Fibroblast of the aortic adventitia (primary cell): Measurements from ENCODE around the gene IGSF9. TPM values are rescaled to one million over a fixed set of nuclear protein-coding genes. Genes with fewer than 3 reads are reported as not detected.

Experiments
- DNase-seq: peaks from one replicate; pipeline ENCODE4 v3.0.0-alpha.2; 2010; ENCODE audit warnings: low read depth
- H3K4me3 ChIP-seq: 2 replicates; pipeline ENCODE4 v1.5.1; 2011; ENCODE audit warnings: low read depth, mild to moderate bottlenecking, control low read depth, low read length, moderate library complexity
- small RNA-seq: library from RNA; depleted of rRNA; stranded (forward); fragments of <200 nt; gene quantifications from one replicate; pipeline ENCODE3, GENCODE V24; 2012
- total RNA-seq: library from RNA; depleted of rRNA; stranded (reverse); fragments of >200 nt; gene quantifications from 2 replicates; pipeline ENCODE4 v1.2.3, GENCODE V29; 2012; ENCODE audit warnings: low replicate concordance
- TF ChIP-seq, protein P1 (sequence below): IDR thresholded peaks from 2 replicates; pipeline ENCODE4 v1.5.1; 2011; ENCODE audit warnings: mild to moderate bottlenecking, low read length, control low read depth, inconsistent platforms; ENCODE audit not compliant: insufficient read depth

The IGSF9 gene
- total RNA-seq, 1 donor = not detected

- TF ChIP-seq, protein P1, sequence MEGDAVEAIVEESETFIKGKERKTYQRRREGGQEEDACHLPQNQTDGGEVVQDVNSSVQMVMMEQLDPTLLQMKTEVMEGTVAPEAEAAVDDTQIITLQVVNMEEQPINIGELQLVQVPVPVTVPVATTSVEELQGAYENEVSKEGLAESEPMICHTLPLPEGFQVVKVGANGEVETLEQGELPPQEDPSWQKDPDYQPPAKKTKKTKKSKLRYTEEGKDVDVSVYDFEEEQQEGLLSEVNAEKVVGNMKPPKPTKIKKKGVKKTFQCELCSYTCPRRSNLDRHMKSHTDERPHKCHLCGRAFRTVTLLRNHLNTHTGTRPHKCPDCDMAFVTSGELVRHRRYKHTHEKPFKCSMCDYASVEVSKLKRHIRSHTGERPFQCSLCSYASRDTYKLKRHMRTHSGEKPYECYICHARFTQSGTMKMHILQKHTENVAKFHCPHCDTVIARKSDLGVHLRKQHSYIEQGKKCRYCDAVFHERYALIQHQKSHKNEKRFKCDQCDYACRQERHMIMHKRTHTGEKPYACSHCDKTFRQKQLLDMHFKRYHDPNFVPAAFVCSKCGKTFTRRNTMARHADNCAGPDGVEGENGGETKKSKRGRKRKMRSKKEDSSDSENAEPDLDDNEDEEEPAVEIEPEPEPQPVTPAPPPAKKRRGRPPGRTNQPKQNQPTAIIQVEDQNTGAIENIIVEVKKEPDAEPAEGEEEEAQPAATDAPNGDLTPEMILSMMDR = no peak
- peak; percentile 83 for DNase-seq
- H3K4me3 ChIP-seq = no peak overlapping the region
These were observed 65.4 kb downstream of the IGSF9 start for GRCh38 chr1:159879977-159880376.

GRCh38 chr1:159879136-159879535 is 66.3 kb downstream of the IGSF9 start:
- DNase-seq = no peak
- TF ChIP-seq, protein P1 = no peak
- no peak overlapping the region for H3K4me3 ChIP-seq

DNA sequence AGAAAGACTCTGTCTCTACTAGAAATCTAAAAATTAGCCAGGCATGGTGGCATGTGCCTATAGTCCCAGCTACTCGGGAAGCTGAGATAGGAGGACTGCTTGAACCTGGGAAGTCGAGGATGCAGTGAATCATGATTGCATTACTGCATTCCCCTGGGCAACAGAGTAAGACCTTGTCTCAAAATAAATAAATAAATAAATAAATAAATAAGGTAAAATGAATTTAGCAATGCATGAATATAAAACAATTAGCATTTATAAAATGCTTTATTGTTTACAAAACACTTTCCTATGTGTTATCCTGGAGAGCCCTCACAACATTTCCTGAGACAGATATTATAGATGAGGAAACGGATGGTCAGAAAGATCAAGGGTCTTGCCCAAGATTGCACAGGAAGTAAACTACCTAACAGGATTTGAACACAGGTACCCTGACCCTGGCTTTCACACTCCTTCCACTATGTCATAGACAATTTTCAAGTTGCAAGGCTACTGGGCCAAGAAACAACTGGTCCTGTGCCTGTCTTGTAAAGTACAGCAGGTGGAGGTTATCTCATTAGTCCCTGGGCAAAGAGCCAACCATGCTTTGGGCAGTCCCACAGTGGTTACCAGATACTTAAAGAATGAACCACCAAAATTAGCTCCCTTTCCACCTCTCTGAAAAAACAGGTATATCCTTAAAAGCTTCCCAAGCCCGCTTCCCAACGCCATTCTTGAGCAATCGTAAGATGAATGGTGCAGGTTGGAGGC is 67.5 kb downstream of the IGSF9 start:
- H3K4me3 ChIP-seq = no peak overlapping the region
- TF ChIP-seq, protein P1 = no peak
- no peak for DNase-seq

Small RNA genes within 50 kb of the gene (small RNA-seq; reads per million reads assigned to genes)
- gene MIR4259 = not detected

Other genes with a start within 250 kb of the IGSF9 start
- gene CRP, start 231.0 kb downstream of the IGSF9 start, total RNA-seq = not detected in 2 replicates
- 10.0 and 27.8 TPM in 2 replicates for gene DUSP23, start 164.7 kb downstream of the IGSF9 start, total RNA-seq
- not detected in 2 replicates for gene FCRL6, start 143.3 kb downstream of the IGSF9 start, total RNA-seq
- not detected in 2 replicates for gene SLAMF8, start 118.7 kb downstream of the IGSF9 start, total RNA-seq
- gene VSIG8, start 83.0 kb downstream of the IGSF9 start, total RNA-seq = not detected in 2 replicates
- 0.27 and 1.4 TPM in 2 replicates for gene CFAP45, start 45.4 kb downstream of the IGSF9 start, total RNA-seq
- gene TAGLN2, start 20.1 kb downstream of the IGSF9 start, total RNA-seq = 62.4 and 228 TPM in 2 replicates
- gene SLAMF9, start 8.6 kb upstream of the IGSF9 start, total RNA-seq = not detected in 2 replicates
- gene PIGM, start 86.4 kb upstream of the IGSF9 start, total RNA-seq = 3.3 and 7.7 TPM in 2 replicates
- not detected in 2 replicates for gene KCNJ10, start 124.5 kb upstream of the IGSF9 start, total RNA-seq
- 0.08 TPM in 1 of 2 replicates, not detected in the other for gene KCNJ9, start 135.9 kb upstream of the IGSF9 start, total RNA-seq
- gene IGSF8, start 153.0 kb upstream of the IGSF9 start, total RNA-seq = 10.1 and 10.8 TPM in 2 replicates
- 0.27 TPM in 1 of 2 replicates, not detected in the other for gene ATP1A2, start 170.1 kb upstream of the IGSF9 start, total RNA-seq
- gene ATP1A4, start 206.0 kb upstream of the IGSF9 start, total RNA-seq = not detected in 2 replicates
- 0.18 TPM in 1 of 2 replicates, not detected in the other for gene CASQ1, start 245.0 kb upstream of the IGSF9 start, total RNA-seq